Panc1 (cell line): ENCODE results near the gene MCF2L2. TPM values are rescaled to one million over a fixed set of nuclear protein-coding genes. Genes with fewer than 3 reads are reported as not detected.

Experiments used
- ATAC-seq: fragments of 200-7000 bp; cut with Tn5 transposase; 2 replicates; pipeline ENCODE4 v1.9.1; 2020; ENCODE audit warnings: mild to moderate bottlenecking, moderate library complexity
- BruUV-seq: library from RNA; stranded (reverse); fragments of 400-500 nt; replicated peaks from 2 replicates; lab custom pipeline; 2021; lab: Mats Ljungman, UMichigan
- CTCF ChIA-PET: fragments of 300-600 bp; sonication (Branson Sonifier 250); formaldehyde crosslinking; loops from one replicate; lab custom pipeline; 2022; ENCODE audit warnings: antibody characterized with exemption; lab: Charles Lee
- POLR2A ChIA-PET: fragments of 300-600 bp; sonication (Branson Sonifier 250); formaldehyde crosslinking; loops from one replicate; lab custom pipeline; 2022; ENCODE audit warnings: antibody characterized with exemption; lab: Charles Lee
- DNase-seq: peaks from one replicate; pipeline ENCODE4 v3.0.0-alpha.2; 2010; ENCODE audit warnings: low read depth, low spot score
- H3K27ac ChIP-seq: 2 replicates; pipeline ENCODE4 v1.5.1; 2011; ENCODE audit warnings: mild to moderate bottlenecking, low read length, inconsistent platforms
- H3K27me3 ChIP-seq: fragments of 200-500 bp; sonication (Bioruptor generic); 2 replicates; pipeline ENCODE4 v1.6.0; 2014; ENCODE audit warnings: low read length, inconsistent platforms; ENCODE audit not compliant: control insufficient read depth, insufficient read depth
- H3K36me3 ChIP-seq: fragments of 200-500 bp; sonication (Bioruptor generic); 2 replicates; pipeline ENCODE4 v1.5.1; 2014; ENCODE audit warnings: inconsistent platforms, mild to moderate bottlenecking, low read length, moderate library complexity; ENCODE audit not compliant: control insufficient read depth, insufficient read depth
- H3K4me1 ChIP-seq: 2 replicates; pipeline ENCODE4 v1.5.1; 2011; ENCODE audit warnings: inconsistent platforms, mild to moderate bottlenecking, low read length, moderate library complexity; ENCODE audit not compliant: control insufficient read depth, insufficient read depth
- H3K4me3 ChIP-seq, 2 experiments: 2 replicates each; pipeline ENCODE4 v1.5.1; 2011 to 2012; ENCODE audit warnings: low read depth in 2 of 2, low read length in 2 of 2, mild to moderate bottlenecking in 2 of 2, inconsistent platforms in 1 of 2, moderate library complexity in 1 of 2
- H3K9me3 ChIP-seq: fragments of 200-500 bp; sonication (Bioruptor generic); 2 replicates; pipeline ENCODE4 v1.5.1; 2014; ENCODE audit warnings: low read depth, mild to moderate bottlenecking, inconsistent platforms, low read length, moderate library complexity; ENCODE audit not compliant: control insufficient read depth, insufficient read depth
- CTCF ChIP-seq: fragments of 450-650 bp; IDR thresholded peaks from 2 replicates; pipeline ENCODE4 v1.5.1; 2017; ENCODE audit warnings: mild to moderate bottlenecking
- POLR2AphosphoS5 ChIP-seq: IDR thresholded peaks from 2 replicates; pipeline ENCODE4 v1.6.1; 2012; ENCODE audit warnings: mild to moderate bottlenecking, low read depth, low read length, moderate library complexity
- REST ChIP-seq, 2 experiments: IDR thresholded peaks; 2 replicates each; pipeline ENCODE4 v1.6.1; 2011 to 2012; ENCODE audit warnings: low read depth in 2 of 2, control low read depth in 1 of 2, low read length in 1 of 2, mild to moderate bottlenecking in 1 of 2, moderate library complexity in 1 of 2; ENCODE audit not compliant: insufficient read depth in 1 of 2
- SIN3A ChIP-seq: IDR thresholded peaks from 2 replicates; pipeline ENCODE4 v1.6.1; 2012; ENCODE audit warnings: low read depth, mild to moderate bottlenecking, low read length, moderate library complexity, borderline replicate concordance; ENCODE audit not compliant: insufficient read depth
- TCF7L2 ChIP-seq: IDR thresholded peaks from 2 replicates; pipeline ENCODE4 v1.6.1; 2011; ENCODE audit warnings: mild to moderate bottlenecking, low read depth, low read length, inconsistent platforms
- in situ Hi-C: cut with HindIII; loops from 2 replicates; pipeline ENCODE4 v1.10.0; 2016; ENCODE audit warnings: low sequenced_read_pairs, low pct_unique_long_range_greater_than_20kb
- intact Hi-C: fragments of 100-400 bp; cut with micrococcal nuclease; formaldehyde crosslinking; loops from one replicate; pipeline ENCODE4 v1.10.0; 2022; ENCODE audit not compliant: unreplicated experiment
- total RNA-seq: library from RNA; stranded (reverse); gene quantifications from one replicate; pipeline ENCODE4 v1.2.1, GENCODE V29; 2021; ENCODE audit not compliant: unreplicated experiment

MCF2L2 gene
- total RNA-seq, 1 experiment from 2014 or later, result 1.0 TPM

GRCh38 chr3:183220828-183221227 lies 207.6 kb downstream of the MCF2L2 start:
- Histone ChIP-seq H3K27me3 (peaks cover 2% of the 10 kb centered on the region; the same call in 1 of the 2 replicates), H3K36me3 (no peaks in the 10 kb centered on the region), H3K4me1 (no peaks in the 10 kb centered on the region), H3K27ac (no peak overlapping the region), H3K9me3 (no peaks in the 10 kb centered on the region), H3K4me3 (no peak overlapping the region)
- ATAC-seq, result no peak
- intact Hi-C loops (no loop called here), in situ Hi-C loops (no loop called here)
- CTCF ChIA-PET, result no interaction called here
- DNase-seq, result no peak
- POLR2A ChIA-PET, result no interaction called here
- TF ChIP-seq REST (IDR thresholded peaks at IDR 0.05; ENCODE audit: insufficient read depth in 1 of 2, low read depth in 2 of 2, low read length in 1 of 2) (no peak), TCF7L2 (no peak), POLR2AphosphoS5 (no peak), CTCF (no peak), SIN3A (no peak)
- BruUV-seq, result no TSS peak

DNA sequence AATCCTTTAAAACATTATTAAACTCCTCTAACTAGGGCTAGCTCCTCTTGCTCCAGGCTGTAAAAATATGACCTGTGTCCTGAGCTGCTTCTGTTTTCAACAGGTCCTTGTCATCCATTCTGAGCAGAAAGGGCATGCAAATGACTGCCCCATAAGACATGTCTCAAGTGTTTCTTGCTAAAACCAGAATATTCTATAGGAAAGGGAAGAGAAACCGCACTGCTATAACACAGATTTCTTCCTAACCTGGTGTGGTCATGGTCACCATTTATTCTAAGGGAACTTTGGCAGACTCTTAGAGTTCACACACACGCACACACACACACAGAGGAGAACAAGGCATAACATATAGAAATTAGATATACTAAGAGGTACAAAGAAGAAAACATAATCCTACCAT lies 209.6 kb downstream of the MCF2L2 start:
- intact Hi-C loops (no loop called here), in situ Hi-C loops (no loop called here)
- no peak for DNase-seq
- no peak for ATAC-seq
- Histone ChIP-seq H3K27ac (no peak overlapping the region), H3K4me1 (no peaks in the 10 kb centered on the region), H3K27me3 (peaks cover 2% of the 10 kb centered on the region; the same call in 1 of the 2 replicates), H3K9me3 (no peaks in the 10 kb centered on the region), H3K4me3 (no peak overlapping the region), H3K36me3 (no peaks in the 10 kb centered on the region)
- POLR2A ChIA-PET, result no interaction called here
- no TSS peak for BruUV-seq
- CTCF ChIA-PET, result interaction anchor here (0.5 kb wide), 1 partner anchor 20 kb away, joined by 4 read pairs; no protein-coding TSS in a partner anchor
- no peak for TF ChIP-seq SIN3A
- no peak for TF ChIP-seq REST (IDR thresholded peaks at IDR 0.05; ENCODE audit: insufficient read depth in 1 of 2, low read depth in 2 of 2, low read length in 1 of 2)
- TF ChIP-seq CTCF, result no peak
- no peak for TF ChIP-seq POLR2AphosphoS5
- no peak for TF ChIP-seq TCF7L2
